ENCODE measurements around the gene ITM2C. TPM values are rescaled to one million over a fixed set of nuclear protein-coding genes. Genes with fewer than 3 reads are reported as not detected.
A peak's percentile ranks its signal among the peaks of the same experiment; 100 is the strongest.

The ITM2C gene
- total RNA-seq, 2 experiments from 2014 or later = 19.8 to 21.5 TPM

- ATAC-seq (ENCODE audit: poor library complexity) (no peak), DNase-seq (peak in 1 of 14 experiments; percentile 23)
- Mint-ChIP-seq H3K4me1 (ENCODE audit: low read depth) (peaks cover 16% of the 10 kb centered on the region), H3K4me3 (no peak overlapping the region), H3K27me3 (peaks cover 12% of the 10 kb centered on the region), H3K27ac (no peak overlapping the region), H3K9me3 (no peaks in the 10 kb centered on the region), H3K36me3 (ENCODE audit: low read depth) (no peaks in the 10 kb centered on the region)
- H3K27me3 ChIP-seq (ENCODE audit: control insufficient read depth in 1 of 2, insufficient read depth in 2 of 2, low read length in 2 of 2) = peaks cover 0 to 5% of the 10 kb centered on the region in 2 experiments
- H3K36me3 ChIP-seq (ENCODE audit: insufficient read depth, low read length) = no peaks in the 10 kb centered on the region
- CTCF ChIA-PET = no interaction called here
- no peak overlapping the region for H3K4me3 ChIP-seq (ENCODE audit: low read length)
- POLR2A ChIA-PET = no interaction called here
- H3K27ac ChIP-seq (ENCODE audit: low read depth in 1 of 2, low read length in 2 of 2) = no peak overlapping the region
- H3K9me3 ChIP-seq (ENCODE audit: control insufficient read depth in 1 of 2, insufficient read depth in 1 of 2, low read length in 2 of 2) = no peaks in the 10 kb centered on the region
- intact Hi-C loops (cut with DNase I, micrococcal nuclease) = no loop called here
- TF ChIP-seq, protein P1, sequence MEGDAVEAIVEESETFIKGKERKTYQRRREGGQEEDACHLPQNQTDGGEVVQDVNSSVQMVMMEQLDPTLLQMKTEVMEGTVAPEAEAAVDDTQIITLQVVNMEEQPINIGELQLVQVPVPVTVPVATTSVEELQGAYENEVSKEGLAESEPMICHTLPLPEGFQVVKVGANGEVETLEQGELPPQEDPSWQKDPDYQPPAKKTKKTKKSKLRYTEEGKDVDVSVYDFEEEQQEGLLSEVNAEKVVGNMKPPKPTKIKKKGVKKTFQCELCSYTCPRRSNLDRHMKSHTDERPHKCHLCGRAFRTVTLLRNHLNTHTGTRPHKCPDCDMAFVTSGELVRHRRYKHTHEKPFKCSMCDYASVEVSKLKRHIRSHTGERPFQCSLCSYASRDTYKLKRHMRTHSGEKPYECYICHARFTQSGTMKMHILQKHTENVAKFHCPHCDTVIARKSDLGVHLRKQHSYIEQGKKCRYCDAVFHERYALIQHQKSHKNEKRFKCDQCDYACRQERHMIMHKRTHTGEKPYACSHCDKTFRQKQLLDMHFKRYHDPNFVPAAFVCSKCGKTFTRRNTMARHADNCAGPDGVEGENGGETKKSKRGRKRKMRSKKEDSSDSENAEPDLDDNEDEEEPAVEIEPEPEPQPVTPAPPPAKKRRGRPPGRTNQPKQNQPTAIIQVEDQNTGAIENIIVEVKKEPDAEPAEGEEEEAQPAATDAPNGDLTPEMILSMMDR (IDR thresholded peaks at IDR 0.05) = no peak
- H3K4me1 ChIP-seq (ENCODE audit: insufficient read depth, low read length) = peaks cover 21% of the 10 kb centered on the region
Measured at GRCh38 chr2:230898713-230899091, 34.0 kb downstream of the ITM2C start.

DNA sequence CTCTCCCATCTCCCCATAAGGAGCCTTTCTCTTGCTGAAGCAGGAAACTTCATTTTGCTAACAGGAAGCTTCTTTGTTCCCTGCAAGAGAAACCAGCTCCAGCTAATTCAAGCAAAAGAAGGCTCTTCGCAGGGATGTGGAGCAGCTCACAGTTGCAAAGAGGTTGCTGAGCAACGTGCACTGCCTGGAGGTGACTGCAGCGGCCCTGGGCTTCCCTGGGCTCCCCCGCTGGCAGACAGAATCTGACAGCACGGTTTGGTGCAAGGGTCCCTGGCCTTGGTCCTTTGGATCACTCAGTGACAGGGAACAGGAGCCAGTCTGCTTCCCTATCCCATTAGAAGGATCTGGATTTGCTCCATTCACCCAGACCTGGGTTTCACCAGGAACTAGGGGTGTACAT lies 34.5 kb downstream of the ITM2C start:
- Histone ChIP-seq H3K27ac (ENCODE audit: low read depth in 1 of 2, low read length in 2 of 2) (no peak overlapping the region), H3K27me3 (ENCODE audit: control insufficient read depth in 1 of 2, insufficient read depth in 2 of 2, low read length in 2 of 2) (peaks cover 0 to 3% of the 10 kb centered on the region in 2 experiments), H3K4me3 (ENCODE audit: low read length) (no peak overlapping the region), H3K4me1 (ENCODE audit: insufficient read depth, low read length) (peaks cover 16% of the 10 kb centered on the region), H3K36me3 (ENCODE audit: insufficient read depth, low read length) (no peaks in the 10 kb centered on the region), H3K9me3 (ENCODE audit: control insufficient read depth in 1 of 2, insufficient read depth in 1 of 2, low read length in 2 of 2) (no peaks in the 10 kb centered on the region)
- intact Hi-C loops (cut with DNase I, micrococcal nuclease) = no loop called here
- POLR2A ChIA-PET = no interaction called here
- DNase-seq (peak in 1 of 14 experiments; percentile 7), ATAC-seq (ENCODE audit: poor library complexity) (no peak)
- Mint-ChIP-seq H3K9me3 (no peaks in the 10 kb centered on the region), H3K4me3 (no peak overlapping the region), H3K27me3 (peaks cover 12% of the 10 kb centered on the region), H3K27ac (no peak overlapping the region), H3K36me3 (ENCODE audit: low read depth) (no peaks in the 10 kb centered on the region), H3K4me1 (ENCODE audit: low read depth) (peaks cover 16% of the 10 kb centered on the region)
- TF ChIP-seq, protein P1 (IDR thresholded peaks at IDR 0.05) = no peak
- CTCF ChIA-PET = no interaction called here

DNA sequence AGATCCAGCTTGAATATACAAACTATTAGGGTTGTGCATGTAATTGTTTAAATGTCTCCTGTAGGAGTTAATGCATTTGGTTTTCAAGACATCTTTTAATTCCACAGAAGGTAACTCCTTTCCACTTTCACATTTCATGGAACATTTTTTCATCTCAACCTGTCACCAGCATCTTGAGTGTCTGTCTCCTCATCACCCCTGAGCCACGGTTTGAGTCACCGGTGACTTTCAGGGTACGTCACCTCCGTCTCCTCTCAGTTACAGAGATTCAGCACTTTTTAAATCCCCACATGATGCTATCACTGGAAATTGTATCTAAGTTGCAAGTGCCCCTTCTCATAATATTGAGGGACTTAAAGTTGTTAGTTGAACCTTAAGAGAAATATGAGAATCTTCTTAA lies 35.0 kb downstream of the ITM2C start:
- Histone ChIP-seq H3K9me3 (ENCODE audit: control insufficient read depth in 1 of 2, insufficient read depth in 1 of 2, low read length in 2 of 2) (no peaks in the 10 kb centered on the region), H3K4me3 (ENCODE audit: low read length) (no peak overlapping the region), H3K4me1 (ENCODE audit: insufficient read depth, low read length) (peaks cover 12% of the 10 kb centered on the region), H3K36me3 (ENCODE audit: insufficient read depth, low read length) (no peaks in the 10 kb centered on the region), H3K27me3 (ENCODE audit: control insufficient read depth in 1 of 2, insufficient read depth in 2 of 2, low read length in 2 of 2) (peaks cover 0 to 3% of the 10 kb centered on the region in 2 experiments), H3K27ac (ENCODE audit: low read depth in 1 of 2, low read length in 2 of 2) (no peak overlapping the region)
- intact Hi-C loops (cut with DNase I, micrococcal nuclease) = loop anchor here in 1 of 2 experiments (10.0 kb wide), 1 partner anchor 155 kb away; the partner anchor contains the start of gene PSMD1
- no peaks in the 10 kb centered on the region for H3K9me3 Mint-ChIP-seq
- ChIA-PET CTCF (no interaction called here), POLR2A (no interaction called here)
- no peak overlapping the region for H3K4me3 Mint-ChIP-seq
- DNase-seq = peak in 1 of 14 experiments; percentile 12
- no peaks in the 10 kb centered on the region for H3K36me3 Mint-ChIP-seq (ENCODE audit: low read depth)
- TF ChIP-seq, protein P1 (IDR thresholded peaks at IDR 0.05) = no peak
- no peak overlapping the region for H3K27ac Mint-ChIP-seq
- peaks cover 12% of the 10 kb centered on the region for H3K27me3 Mint-ChIP-seq
- no peak for ATAC-seq (ENCODE audit: poor library complexity)
- H3K4me1 Mint-ChIP-seq (ENCODE audit: low read depth) = peaks cover 16% of the 10 kb centered on the region
